GM12801 (cell line): Measurements from ENCODE around the gene FOXP3.

Experiments used
- CTCF ChIP-seq: IDR thresholded peaks from one replicate; pipeline ENCODE4 v1.5.1; 2011; ENCODE audit warnings: control low read depth; ENCODE audit not compliant: insufficient read length; ENCODE audit errors: extremely low read depth

Gene FOXP3

GRCh38 chrX:49244207-49244606 lies 20.3 kb downstream of the FOXP3 start:
- TF ChIP-seq CTCF = no peak

DNA sequence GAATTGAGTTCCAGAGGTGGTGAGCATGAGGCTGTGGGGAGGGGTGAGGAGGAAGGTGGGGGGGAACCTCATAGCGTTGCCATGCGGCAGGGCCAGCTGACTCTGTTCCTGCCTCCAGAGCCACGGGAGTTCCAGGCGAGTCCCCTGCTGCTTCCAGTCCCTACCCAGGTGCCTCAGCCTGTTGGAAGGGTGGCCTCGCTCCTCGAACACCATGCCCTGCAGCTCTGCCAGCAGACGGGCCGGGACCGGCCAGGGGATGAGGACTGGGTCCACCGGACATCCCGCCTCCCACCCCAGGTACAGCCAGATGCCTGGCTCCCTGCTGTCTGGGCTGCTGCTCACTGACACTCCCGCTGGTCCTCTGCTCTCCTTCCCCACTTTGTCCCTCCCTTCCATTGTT lies 21.3 kb downstream of the FOXP3 start:
- no peak for TF ChIP-seq CTCF

DNA sequence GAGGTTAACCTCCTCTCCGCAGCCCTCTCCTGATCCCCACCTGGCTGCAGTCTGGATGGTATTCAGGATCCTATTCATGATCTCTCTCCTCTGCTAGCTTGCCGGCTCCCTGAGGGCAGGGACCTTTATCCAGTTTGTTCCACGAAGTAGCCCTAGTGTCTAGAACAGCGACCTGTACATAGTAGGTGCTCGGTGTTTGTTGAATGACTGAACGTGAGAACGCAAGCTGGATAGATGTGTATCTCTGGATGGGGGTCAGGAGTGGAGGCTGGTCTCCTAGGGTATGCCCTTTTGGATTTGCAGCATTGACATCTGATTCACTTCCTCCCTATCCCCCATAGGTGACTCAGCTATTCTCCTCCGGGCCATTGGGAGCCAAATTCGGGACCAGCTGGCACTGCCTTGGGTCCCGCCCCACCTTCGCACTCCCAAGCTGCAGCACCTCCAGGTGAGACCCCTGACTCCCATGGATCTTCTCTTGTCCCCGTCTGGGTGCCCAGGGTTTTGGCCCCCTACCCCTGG lies 21.9 kb downstream of the FOXP3 start:
- TF ChIP-seq CTCF = no peak

GRCh38 chrX:49238735-49239134 lies 25.8 kb downstream of the FOXP3 start:
- TF ChIP-seq CTCF = no peak

GRCh38 chrX:49237060-49237459 lies 27.4 kb downstream of the FOXP3 start:
- no peak for TF ChIP-seq CTCF

DNA sequence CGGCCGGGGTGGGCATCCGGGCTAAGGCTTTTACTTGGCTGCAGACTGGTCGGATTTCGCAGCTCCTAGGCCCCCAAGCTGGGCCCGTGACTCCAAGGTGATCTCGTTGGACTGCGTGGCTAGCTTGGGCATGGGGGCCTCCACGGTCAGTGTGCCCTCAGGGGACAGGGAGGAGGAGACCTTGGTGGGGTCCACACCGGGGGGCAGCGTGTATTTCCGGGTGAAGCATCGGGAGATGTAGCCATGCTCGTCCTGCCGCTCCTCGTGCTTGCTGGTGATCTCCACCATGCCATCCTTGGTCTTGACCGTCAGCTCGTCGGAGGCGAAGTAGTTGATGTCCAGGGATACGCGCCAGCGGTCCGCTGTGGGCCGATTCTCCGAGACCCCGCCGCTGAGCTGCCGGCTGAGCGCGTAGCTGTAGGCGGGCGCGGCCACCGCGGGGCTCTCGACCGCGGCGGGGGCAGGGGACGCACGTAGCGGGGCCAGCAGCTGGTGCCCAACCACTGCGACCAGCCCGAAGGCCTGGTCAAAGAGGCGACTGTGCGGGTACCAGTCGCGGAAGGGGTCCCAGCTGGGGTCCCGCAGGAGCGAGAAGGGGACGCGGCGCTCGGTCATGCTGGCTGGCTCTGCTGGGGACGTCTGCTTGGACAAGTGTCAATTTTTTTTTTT lies 30.5 kb downstream of the FOXP3 start:
- no peak for TF ChIP-seq CTCF

DNA sequence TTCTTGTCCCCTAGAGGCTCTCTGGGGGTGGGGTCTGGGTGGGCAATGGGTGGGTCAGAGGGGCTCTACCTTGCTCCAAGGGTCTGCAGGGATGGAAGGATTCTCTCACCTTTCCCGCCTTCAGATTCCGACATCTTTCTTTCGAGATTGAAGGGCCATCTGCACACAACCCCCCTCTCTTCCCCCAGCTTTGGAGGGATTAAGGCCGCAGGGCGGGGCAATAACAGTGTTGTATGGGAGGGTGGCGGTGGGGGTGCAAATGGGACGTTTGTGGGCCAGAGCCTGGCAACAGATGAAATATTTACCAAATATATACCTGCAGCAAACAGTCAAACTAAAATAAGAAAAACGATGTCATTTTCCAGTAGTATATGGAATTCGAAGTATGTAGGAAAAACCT lies 31.3 kb downstream of the FOXP3 start, which contains the start of gene CACNA1F:
CACNA1F (minus strand) TSS at position 165 of the 400 bp plus-strand sequence; CDS start at position 134, 31 bp downstream.
- TF ChIP-seq CTCF = no peak
